Measurements from ENCODE around the gene MYL12B. TPM values are rescaled to one million over a fixed set of nuclear protein-coding genes. Genes with fewer than 3 reads are reported as not detected.

The MYL12B gene
- total RNA-seq, 1 experiment from 2014 or later = 383 TPM

DNA sequence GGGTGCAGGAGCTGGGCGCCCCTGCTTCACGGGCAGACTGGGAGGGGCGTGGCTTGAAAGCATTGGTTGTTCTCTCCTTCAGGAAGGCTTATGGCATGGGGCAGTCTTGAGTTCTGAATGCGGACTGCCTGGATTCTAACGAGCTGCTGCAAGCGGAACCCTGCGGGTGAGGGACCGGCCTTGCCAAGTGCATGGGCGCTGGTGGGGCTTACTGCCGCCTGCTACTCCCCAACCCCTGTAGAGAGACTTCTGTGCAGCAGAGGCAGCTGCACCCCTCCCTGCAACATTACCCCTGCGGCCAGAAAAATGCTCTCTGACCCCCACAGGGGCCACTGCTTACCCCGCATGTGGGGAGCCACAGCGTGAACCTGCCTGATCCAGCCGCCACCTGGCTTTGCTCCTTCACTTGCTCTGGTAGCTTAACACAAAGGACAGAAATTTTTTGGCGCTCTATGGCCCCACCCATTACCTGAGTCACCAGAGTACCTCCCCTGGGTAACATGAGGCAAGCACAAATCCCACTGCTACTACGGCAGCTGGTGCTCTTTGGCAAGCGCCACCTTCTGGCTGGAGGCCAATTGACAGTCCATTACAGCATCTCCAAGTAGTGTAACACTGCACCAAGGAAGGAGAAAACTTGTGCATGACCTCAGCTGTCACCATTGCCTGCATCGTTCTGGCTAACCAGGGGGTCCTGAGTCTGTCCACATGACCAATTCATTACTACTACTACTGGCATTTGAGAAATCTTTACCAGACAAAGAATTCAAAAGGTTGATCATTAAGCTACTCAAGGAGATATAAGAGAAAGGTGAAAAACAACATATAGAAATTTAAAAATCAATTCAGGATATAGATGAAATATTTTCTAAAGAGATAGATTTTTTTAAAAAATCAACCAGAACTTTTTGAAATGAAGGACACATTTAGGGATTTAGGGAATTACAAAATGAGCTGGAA, 35.4 kb downstream of the MYL12B start:
- H3K9me2 ChIP-seq (ENCODE audit: insufficient read depth) = no peaks in the 10 kb centered on the region
- 0 out of 2 replicates have a peak, but pooled peaks cover 8% of the 10 kb centered on the region for H3K4me1 ChIP-seq (replicated peaks; ENCODE audit: insufficient read depth)
- H3K4me2 ChIP-seq = peak overlapping the region; percentile 98
- H3K79me2 ChIP-seq (ENCODE audit: low read depth) = peaks cover 17% of the 10 kb centered on the region
- H3K36me3 ChIP-seq (ENCODE audit: low read depth) = peaks cover 11% of the 10 kb centered on the region; the same call in 1 of the 2 replicates
- POLR2A ChIA-PET (ENCODE audit: unreplicated experiment) = interaction anchor here (0.5 to 1.5 kb wide), 13 partner anchors 19 to 326 kb away, joined by 3 to 22 read pairs (median 8); no protein-coding TSS in a partner anchor
- peak overlapping the region; percentile 77 for H3K4me3 ChIP-seq
- BruUV-seq (replicated peaks) = TSS peak; percentile 89
- H2AFZ ChIP-seq = peak overlapping the region; percentile 82
- peak overlapping the region; percentile 68 for H3K27ac ChIP-seq
- 0 out of 2 replicates have a peak, but pooled peaks cover 10% of the 10 kb centered on the region for H3F3A ChIP-seq (ENCODE audit: insufficient read depth, low read depth)
- DNase-seq = peak; percentile 94 to 95
- intact Hi-C loops (cut with micrococcal nuclease; ENCODE audit: unreplicated experiment) = loop anchor here (1.0 to 5.0 kb wide), 3 partner anchors 35 to 151 kb away; no protein-coding TSS in a partner anchor
- CTCF ChIA-PET = interaction anchor here (0.6 to 2.1 kb wide), 7 partner anchors 14 to 548 kb away, joined by 3 to 7 read pairs (median 4); no protein-coding TSS in a partner anchor
- H4K20me1 ChIP-seq (ENCODE audit: insufficient read depth) = no peaks in the 10 kb centered on the region
- peaks cover 8% of the 10 kb centered on the region for H3K9me3 ChIP-seq (ENCODE audit: insufficient read depth, low read depth)
- TF ChIP-seq, protein P1, sequence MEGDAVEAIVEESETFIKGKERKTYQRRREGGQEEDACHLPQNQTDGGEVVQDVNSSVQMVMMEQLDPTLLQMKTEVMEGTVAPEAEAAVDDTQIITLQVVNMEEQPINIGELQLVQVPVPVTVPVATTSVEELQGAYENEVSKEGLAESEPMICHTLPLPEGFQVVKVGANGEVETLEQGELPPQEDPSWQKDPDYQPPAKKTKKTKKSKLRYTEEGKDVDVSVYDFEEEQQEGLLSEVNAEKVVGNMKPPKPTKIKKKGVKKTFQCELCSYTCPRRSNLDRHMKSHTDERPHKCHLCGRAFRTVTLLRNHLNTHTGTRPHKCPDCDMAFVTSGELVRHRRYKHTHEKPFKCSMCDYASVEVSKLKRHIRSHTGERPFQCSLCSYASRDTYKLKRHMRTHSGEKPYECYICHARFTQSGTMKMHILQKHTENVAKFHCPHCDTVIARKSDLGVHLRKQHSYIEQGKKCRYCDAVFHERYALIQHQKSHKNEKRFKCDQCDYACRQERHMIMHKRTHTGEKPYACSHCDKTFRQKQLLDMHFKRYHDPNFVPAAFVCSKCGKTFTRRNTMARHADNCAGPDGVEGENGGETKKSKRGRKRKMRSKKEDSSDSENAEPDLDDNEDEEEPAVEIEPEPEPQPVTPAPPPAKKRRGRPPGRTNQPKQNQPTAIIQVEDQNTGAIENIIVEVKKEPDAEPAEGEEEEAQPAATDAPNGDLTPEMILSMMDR (conservative IDR thresholded peaks at IDR 0.05) = peak; percentile 72
- no peak for TF ChIP-seq EZH2 (IDR thresholded peaks at IDR 0.05; ENCODE audit: low read depth)
- no peaks in the 10 kb centered on the region for H3K27me3 ChIP-seq (ENCODE audit: insufficient read depth, low read depth)

DNA sequence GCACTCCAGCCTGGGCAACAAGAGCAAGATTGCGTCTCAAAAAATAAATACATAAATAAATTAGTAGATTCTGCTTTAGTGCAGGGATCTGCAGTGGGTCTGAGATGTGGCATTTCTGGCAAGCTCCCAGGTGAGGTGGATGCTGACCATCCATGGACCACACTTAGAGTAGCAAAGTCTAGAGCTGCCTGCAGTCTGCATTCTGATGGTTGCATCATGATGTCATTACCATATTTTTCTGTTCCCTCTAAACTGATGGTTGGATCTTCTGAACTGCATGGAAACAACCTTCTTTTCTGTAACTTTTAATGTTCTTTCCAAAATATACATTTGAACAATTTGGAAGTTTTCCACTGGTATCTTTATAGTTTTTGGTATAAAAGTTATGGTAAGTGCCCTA, 42.9 kb downstream of the MYL12B start:
- Histone ChIP-seq H3K27ac (no peak overlapping the region), H3K9me3 (ENCODE audit: insufficient read depth, low read depth) (no peaks in the 10 kb centered on the region), H3K4me2 (no peak overlapping the region), H2AFZ (no peak overlapping the region), H4K20me1 (ENCODE audit: insufficient read depth) (no peaks in the 10 kb centered on the region), H3K27me3 (ENCODE audit: insufficient read depth, low read depth) (no peaks in the 10 kb centered on the region), H3K9me2 (ENCODE audit: insufficient read depth) (no peaks in the 10 kb centered on the region; the same call in 1 of the 2 replicates), H3K36me3 (ENCODE audit: low read depth) (no peaks in the 10 kb centered on the region), H3K79me2 (ENCODE audit: low read depth) (no peaks in the 10 kb centered on the region), H3K4me1 (replicated peaks; ENCODE audit: insufficient read depth) (no peaks in the 10 kb centered on the region), H3K4me3 (no peak overlapping the region), H3F3A (ENCODE audit: insufficient read depth, low read depth) (no peaks in the 10 kb centered on the region)
- TF ChIP-seq EZH2 (IDR thresholded peaks at IDR 0.05; ENCODE audit: low read depth) = no peak
- TF ChIP-seq, protein P1 (conservative IDR thresholded peaks at IDR 0.05) = no peak
- DNase-seq = no peak
- ChIA-PET POLR2A (ENCODE audit: unreplicated experiment) (no interaction called here), CTCF (no interaction called here)
- no TSS peak for BruUV-seq (replicated peaks)
- intact Hi-C loops (cut with micrococcal nuclease; ENCODE audit: unreplicated experiment) = no loop called here

DNA sequence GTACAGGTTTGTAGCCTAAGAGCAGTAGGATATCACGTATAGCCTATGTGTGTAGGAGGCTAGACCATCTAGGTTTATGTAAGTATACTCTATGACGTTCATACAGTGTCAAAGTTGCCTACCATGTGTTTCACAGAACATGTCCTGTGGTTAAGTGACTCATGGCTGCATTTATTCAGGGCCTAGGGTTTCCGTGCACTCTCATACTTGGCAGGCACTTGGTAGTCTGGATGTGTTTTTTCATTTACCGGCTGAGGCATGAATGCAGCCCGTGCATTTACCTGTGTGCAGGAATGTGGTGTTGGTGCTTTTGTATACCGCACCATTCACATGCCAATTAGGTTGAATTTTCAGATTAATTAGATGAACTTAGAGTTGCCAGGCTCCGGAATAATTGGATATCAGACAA, 43.4 kb downstream of the MYL12B start:
- Histone ChIP-seq H3K27ac (no peak overlapping the region), H3K36me3 (ENCODE audit: low read depth) (no peaks in the 10 kb centered on the region), H3F3A (ENCODE audit: insufficient read depth, low read depth) (no peaks in the 10 kb centered on the region), H3K9me3 (ENCODE audit: insufficient read depth, low read depth) (no peaks in the 10 kb centered on the region), H3K27me3 (ENCODE audit: insufficient read depth, low read depth) (no peaks in the 10 kb centered on the region), H4K20me1 (ENCODE audit: insufficient read depth) (no peaks in the 10 kb centered on the region), H2AFZ (no peak overlapping the region), H3K4me3 (no peak overlapping the region), H3K79me2 (ENCODE audit: low read depth) (no peaks in the 10 kb centered on the region), H3K9me2 (ENCODE audit: insufficient read depth) (no peaks in the 10 kb centered on the region; the same call in 1 of the 2 replicates), H3K4me1 (replicated peaks; ENCODE audit: insufficient read depth) (no peaks in the 10 kb centered on the region), H3K4me2 (no peak overlapping the region)
- no TSS peak for BruUV-seq (replicated peaks)
- ChIA-PET CTCF (no interaction called here), POLR2A (ENCODE audit: unreplicated experiment) (no interaction called here)
- TF ChIP-seq, protein P1 (conservative IDR thresholded peaks at IDR 0.05) = no peak
- TF ChIP-seq EZH2 (IDR thresholded peaks at IDR 0.05; ENCODE audit: low read depth) = no peak
- peak in 1 of 2 experiments; percentile 40 for DNase-seq
- intact Hi-C loops (cut with micrococcal nuclease; ENCODE audit: unreplicated experiment) = no loop called here

Data from PC-9 (cell line).